AG08396 (cell line): ENCODE measurements around the gene STK16.

Experiments
- DNase-seq: peaks from one replicate; pipeline ENCODE4 v3.0.0; 2012; ENCODE audit warnings: low spot score, mixed read lengths

Gene STK16

GRCh38 chr2:219214141-219214540 is 31.1 kb upstream of the STK16 start:
- no peak for DNase-seq

DNA sequence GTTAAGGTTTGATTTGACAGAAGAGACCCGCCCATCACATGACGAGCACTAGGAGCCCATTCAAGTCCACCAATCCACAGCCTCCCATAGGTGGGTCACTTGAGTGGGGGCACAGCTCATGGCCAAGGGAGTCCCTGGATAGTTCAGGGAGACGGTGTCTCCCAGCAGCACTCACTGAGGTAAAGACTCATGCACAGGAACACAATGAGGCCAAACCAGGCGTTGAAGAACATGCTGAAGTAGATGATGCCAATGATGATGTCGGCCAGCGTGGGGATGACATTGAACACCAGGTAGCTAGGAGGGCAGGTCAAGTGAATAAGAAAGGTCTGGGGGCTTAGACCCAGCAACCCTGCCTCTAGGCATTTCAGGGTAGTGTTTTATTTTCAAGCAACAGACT is 30.5 kb upstream of the STK16 start:
- DNase-seq = no peak

- DNase-seq = no peak
Observed at GRCh38 chr2:219215871-219216534, 29.3 kb upstream of the STK16 start.

- no peak for DNase-seq
Observed at GRCh38 chr2:219216535-219216915, 28.8 kb upstream of the STK16 start.

DNA sequence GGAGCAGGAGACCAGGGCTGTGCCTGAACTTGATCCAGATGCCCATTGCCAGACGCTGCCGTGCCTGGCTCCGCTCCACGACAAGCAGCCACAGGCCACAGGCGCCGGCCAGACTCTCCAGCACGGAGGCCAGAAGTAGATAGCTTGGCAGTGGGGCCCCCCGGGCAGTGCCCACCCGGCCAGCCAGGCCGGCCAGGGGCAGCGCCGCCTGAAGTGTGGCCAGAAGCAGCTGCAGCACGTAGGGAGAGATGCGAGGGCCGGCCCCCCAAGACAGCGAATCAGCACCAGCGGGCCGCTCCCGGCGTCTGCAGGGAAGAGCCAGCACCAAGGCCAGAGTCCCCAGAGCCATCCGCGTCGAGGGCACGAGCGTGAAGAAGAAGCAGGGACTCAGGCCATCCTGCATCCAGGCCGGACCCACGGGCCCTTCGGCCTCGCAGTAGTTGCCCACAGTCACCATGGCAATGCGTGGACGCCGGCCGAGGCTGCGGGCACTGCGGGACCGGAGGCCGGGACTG is 27.0 kb upstream of the STK16 start:
- DNase-seq = peak; percentile 83

- DNase-seq = peak; percentile 95
Observed at GRCh38 chr2:219218732-219219701, 26.3 kb upstream of the STK16 start, which contains the start of gene ABCB6. Gene ABCB6 (minus strand): TSS chr2:219218958. CDS start chr2:219218673, 285 bp downstream.

DNA sequence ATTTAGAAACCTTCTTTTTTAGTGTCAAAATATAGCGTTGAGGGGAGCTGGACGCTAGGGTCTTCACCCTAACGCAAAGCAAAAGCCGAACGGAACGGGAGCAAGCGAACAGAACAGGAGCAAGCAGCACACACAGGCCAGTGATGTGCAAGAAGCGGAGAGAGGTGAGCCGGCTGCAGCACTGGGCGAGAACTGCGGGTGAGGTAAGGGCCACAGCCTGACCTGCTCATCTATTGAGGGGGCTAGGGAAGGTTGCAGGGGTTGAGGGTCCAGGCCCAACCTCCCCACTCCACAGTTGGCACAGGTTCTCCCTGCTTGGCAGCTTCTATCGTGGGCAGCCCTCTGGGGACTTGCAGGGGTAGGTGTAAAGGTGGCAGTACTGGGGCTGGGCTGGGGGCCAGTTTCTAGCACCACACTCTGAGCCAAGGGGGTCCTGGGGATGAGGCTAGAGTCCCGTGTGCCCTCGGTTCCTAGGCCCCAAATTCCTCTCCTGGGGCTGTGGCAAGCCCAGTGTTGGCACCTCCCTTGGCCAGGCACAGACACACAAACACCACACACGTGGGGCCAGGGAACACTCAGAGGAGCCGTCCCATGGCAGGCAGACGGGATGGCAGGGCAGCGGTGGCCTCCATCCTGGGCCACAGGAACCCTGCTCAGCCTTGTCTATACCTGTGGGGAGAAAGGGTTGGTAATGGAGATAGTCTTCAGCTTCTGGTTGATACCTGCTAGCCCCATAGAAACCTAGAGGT is 25.3 kb upstream of the STK16 start:
- DNase-seq = no peak

GRCh38 chr2:219220652-219221402 is 24.5 kb upstream of the STK16 start:
- no peak for DNase-seq

- DNase-seq = no peak
Observed at GRCh38 chr2:219221957-219222518, 23.2 kb upstream of the STK16 start.

GRCh38 chr2:219223831-219224610 is 21.3 kb upstream of the STK16 start:
- DNase-seq = no peak

DNA sequence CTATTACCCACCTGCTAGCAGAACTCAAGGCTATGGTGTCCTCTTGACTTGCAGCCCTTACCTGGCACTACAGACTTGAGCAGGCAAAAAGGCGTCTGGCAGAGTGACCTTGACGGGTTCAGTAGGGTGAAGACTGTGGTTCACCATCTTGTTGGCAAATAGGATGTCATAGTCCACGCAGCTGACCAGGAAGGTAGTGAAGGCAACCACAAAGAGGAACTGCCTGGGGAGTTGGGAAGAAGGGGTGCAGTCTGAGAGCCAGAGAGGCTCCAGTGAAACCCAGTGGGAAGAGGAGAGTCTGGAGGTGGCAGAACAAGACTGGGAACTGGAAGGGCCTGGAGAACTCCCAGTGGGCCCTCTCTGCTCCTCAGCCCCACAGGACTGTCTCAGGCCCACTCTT is 19.9 kb upstream of the STK16 start:
- DNase-seq = no peak

DNA sequence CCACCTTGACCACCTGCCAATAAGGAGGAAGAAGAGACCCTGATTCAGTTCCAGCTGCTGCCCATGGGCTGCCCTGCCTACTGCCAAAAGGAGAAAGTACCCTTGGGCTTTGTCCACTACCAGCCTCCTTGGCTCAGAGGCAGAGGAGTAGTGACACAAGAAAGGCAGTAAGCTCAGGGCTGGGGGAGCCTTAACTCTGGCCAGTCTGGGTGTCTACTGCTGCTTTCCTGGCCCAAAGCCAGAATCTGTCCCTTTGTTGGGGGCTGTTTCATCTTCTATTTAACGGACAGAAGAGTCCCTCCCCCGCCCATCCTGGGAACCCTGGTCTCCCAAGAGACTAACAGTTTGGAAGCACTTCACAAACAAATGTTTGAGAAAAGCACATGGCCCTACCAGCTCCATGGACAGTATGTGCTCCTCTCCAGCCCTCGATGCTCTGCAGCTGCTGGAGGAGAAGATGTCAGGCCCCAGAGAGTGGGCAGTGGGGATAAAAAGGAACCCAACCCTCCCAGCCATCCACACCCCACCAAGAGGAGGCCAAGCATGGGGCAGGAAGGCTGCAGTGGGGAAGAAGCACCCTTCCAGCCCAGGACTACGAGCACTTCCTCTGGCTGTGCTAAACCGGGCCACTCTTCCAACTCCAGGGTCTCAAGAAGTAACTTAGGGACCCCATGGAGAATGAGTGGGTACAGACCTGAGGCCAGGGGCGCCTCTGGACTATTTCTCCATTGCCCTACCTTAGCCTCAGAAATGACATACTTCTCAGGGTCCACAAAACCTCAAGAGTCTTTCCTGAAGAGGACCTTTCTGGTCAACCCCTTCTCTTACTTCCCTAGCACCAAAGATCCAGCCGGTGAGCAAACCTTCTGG is 17.0 kb upstream of the STK16 start:
- no peak for DNase-seq

DNA sequence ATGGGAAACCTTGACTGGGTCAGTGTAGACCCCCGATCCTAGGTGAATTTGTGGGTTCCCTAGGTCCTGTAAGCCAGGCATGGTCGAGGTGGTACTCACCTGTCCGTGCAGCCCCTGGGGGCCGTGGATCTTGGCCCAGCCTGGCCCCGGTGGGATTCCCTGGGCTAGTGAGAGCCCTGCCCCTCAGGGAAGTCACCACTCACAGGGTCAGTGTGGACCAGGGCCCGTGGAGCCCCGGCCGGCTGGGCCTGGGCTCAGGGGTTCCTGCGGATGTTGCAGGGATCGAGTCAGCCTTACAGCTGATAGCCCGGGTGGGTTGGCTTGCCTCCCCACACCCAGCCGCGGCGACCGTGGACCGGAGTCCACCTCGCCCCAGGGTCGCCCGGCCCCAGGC is 16.4 kb upstream of the STK16 start:
- no peak for DNase-seq

GRCh38 chr2:219229305-219230058 is 15.8 kb upstream of the STK16 start, which contains the start of the genes ANKZF1 and ATG9A:
Gene ANKZF1 (plus strand): TSS chr2:219229806. CDS start chr2:219230258, 452 bp downstream.
Gene ATG9A (minus strand): TSS chr2:219229636. CDS start chr2:219228024, 1,612 bp downstream.
- DNase-seq = peak; percentile 98

DNA sequence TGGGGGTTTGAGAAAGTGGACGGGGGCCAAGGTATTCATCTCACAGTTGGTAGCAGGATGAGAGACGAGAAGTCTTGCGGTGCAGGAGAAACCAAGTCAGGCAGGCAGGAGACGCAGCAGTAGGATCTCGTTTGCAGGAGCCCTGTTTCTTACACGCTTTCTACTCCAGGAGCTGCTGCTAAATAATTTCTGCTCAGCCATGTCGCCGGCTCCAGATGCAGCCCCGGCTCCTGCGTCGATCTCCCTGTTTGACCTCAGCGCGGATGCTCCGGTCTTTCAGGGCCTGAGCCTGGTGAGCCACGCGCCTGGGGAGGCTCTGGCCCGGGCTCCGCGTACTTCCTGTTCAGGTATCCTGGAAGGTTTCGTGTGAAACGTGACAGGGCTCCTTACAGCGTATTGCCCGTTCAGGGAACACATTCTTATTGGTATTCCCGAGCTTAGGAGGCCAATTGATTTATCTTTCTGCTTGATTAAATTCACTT is 15.2 kb upstream of the STK16 start:
- peak; percentile 51 for DNase-seq

DNA sequence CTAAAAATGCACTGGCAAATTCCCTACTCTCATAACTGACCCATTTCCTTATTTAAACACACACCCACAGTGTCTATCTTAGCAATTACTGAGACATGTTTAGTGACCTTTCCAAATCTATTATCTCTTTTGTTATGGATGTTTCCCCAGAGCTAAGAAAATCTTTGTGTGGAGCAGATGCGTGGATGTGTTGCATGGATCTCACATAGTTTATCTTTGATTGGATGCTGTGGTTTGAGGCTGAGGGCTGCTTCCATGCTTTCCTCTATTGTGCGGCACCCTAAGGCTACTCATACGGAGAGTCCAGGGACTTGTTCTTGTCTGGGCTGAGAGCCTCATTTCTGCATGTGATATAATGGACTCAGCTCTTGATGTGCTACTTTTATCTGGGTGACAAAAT is 10.9 kb upstream of the STK16 start:
- no peak for DNase-seq

DNA sequence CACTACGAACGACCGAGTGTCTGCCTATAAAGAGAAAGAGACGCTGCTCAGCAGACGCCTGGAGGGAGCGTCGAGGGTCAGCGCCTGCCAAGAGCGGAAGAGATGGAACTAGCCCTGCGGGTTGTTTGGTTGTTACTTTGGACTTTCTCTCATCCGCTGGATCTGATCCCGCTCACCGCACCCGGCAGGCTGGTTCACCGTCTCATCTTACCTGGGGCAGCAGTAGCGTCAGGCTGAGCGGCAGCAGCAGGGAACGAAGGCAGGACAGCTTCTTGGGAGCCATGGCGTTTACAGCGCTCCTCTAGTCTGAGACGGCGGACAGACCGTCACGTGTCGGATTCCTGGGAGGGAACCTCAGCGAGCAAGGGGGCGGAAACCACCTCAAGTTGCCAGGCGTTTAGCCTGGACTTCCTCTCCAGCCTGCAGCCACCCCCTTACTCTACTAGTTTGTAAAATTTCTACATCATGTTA is 2.0 kb upstream of the STK16 start:
- DNase-seq = no peak

DNA sequence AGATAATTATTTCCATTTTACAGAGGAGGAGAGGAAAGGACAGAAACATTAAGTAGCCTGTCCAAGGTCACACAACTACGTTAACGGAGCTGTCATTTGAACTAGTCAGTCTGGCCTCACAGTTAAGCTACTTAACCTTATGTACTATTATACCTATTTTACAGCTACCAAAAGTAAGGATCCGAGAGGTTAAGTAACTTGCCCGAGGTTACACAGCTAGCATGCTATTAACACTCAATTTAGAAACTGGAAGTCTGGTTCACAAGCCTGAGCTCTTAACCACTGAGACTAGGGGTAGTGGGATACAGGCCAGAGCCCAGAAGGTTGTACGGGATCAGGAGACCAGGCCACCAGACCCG is 511 bp upstream of the STK16 start:
- DNase-seq = no peak
